ENCODE data around the gene NPAS3.

NPAS3 gene

DNA sequence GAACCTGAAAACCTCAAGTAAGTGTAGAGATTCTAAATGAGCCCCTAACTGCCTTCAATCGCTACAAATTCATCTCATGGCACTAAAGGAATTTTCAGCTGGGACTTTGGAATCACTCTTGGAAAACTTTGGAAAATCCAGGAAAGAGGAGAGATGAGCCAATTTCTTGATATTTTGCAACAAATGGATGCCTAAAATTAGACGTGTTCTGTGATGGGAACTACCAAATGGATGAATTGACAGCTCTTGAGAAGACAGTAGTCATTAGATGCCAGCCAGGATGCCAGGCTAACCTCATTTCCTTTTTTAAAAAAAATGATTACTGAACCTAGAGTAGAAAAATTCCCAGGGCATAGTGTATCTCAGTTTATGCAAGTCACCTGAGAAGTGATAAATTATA lies 78.3 kb downstream of the NPAS3 start:
- DNase-seq = no peak

DNA sequence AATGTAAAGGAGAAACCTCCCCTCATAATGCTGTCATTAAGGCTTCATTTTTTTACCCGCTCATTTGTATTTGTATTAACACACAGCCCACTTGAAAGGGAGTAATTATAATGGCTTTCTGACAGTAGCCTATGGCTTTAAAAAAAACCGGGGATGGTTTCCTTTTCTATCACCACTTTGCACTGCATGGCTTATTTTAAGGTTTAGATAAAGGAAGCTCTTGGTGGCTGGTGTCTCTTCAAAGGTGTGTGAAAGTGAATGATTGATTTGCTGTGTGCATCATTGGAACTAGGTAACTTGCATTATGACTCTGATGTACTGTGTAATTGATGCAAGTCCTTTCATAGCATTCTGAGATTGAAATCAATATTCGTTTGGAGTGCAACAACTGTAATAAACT lies 80.7 kb downstream of the NPAS3 start:
- DNase-seq = no peak

DNA sequence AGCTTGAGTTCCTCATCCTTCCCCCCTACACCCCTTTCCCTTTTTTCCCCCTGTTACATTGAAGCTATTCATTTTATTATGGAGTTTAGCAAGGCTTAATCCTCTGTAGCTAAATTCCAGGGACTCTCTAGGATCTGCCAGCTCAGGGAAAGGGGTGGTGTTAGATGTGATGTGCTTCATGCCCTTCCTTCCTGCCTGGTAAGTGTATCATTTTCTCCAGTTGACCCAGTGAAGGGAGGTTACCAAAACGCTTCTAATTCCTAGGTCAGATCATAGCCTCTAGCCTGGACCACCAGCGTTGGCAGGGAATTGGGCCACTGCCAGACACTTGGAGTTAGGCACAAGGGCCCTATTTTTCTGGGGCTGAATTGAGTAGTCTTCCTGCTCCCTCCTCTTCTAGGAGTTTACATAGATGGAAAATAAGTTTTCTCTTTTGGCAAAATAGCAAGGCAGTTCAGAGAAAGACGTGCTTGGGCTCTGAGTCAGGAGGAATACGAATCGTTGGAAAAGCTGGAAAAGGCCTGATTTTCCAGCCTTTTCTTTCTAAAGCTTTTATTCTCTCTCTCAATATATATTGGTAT lies 88.3 kb downstream of the NPAS3 start:
- no peak for DNase-seq

DNA sequence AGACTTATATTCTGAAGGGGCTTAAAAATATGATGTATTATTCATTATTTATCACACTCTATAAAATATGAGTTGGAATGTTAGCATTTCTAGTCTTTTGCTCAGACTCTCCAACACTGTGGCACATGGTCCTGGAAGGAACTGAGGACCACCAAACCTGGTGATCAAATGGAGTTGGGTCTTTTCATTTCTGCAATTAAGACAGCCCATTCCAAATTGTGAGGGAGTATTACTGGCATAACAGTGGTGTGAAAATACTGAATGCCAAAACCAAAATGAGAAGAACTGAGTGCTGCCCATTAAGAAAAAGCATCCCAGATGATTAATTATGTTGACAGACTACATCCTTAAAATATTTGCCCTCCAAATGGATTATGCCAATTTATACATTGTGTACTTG lies 90.8 kb downstream of the NPAS3 start:
- no peak for DNase-seq

DNA sequence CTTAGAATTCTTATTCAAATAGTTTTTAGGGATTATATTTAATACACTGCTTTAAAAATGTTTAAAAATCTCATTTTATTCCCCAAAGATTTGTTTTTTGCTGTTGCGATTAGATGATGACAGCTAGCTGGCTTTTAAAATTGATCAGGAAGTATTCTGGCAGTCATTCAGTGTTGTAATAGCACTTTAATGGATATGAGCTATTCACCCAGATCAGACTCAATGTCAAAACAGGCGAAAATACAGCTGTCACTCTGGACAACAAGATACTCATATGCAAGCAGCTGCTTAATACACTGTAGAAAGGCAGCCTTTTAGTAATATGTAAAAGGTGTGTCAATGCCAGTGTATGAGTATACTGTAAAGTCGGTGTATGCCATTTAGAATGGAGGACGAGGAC lies 91.7 kb downstream of the NPAS3 start:
- no peak for DNase-seq

DNA sequence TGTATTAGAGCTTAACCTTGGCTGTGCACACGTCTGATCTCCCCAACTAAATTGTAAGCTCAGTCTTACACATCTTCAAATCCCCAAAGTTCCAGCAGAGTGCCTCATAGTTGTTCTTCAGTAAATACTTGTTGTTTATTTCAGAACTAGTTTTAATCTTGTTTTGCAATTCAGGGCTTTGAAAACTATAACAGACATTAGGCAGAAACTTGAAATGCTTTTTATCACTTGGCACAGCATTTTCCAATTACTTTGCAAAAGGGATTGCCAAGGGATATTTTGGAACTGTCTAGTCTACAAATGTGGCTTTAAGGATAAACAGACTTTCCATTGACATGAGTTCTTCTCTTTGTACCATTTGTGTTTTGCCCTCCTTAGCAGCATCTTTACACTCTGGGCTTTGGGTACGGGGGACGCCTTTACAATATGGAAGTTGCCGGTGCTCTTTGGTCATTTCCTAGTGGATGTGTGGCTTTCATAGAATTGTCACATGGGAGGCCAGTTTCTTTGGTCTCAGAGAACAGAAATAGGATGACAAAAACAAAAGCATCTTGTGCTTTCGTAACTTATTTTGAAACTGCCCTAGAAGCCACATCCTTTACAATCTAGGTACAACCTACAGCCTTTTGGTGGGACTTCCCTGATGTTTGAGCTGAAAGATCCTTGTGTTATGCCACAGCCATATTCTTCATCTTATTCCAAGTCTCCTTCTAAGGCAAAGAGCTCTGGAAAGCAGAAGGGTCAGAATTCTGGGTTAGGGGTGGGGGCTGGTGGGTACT lies 96.9 kb downstream of the NPAS3 start:
- no peak for DNase-seq

DNA sequence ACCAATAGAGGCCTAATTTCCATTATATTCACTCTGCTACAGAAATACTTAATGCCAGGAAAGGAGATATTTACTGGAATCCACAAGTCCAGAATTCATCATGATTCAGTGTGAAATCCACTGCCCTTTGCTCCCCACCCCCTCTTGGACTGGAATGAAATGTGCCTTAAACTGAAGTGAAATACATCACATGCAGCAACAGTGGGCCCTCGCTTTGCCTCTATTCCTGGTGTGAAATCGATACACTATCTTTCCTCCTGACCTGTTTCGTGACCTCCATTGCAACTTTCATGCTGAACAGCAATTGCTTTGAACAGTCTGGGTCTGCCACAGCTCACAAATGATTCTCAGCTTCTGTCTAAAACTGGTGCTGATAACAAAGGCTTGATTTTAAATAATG lies 100.6 kb downstream of the NPAS3 start:
- DNase-seq = no peak

DNA sequence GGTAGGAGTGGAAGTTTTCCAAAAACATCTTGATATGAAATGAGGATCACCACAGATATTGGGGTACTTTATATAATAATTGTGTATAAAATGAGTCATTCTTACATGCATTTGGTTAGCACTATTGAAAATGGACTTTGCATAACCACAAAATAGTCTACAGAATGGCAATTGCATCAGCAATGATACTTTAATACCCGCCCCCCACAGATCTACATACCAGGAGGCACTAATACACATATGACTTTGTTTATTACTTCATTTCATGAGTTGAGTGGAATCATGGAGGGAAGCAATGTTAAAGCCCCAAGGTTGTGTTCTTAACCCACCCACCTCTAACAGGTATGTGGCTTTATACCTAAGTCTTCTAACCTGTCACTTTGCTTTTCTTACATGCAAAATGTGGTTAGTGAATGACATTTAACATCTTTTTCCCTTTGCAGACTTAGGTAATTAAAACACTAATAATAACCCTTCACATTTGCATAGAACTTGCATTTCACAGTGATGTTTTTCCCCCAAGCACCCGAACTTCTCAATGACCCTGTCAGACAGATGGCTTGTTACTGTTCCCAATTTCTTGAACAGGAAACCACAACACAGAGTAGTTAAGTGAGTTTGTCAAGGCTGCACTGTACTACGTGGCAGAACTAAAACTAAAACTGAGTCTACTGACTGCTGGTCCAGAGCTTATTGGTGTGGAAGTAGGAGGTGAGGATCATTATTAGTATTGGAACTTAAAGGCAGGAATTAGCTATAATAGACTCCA lies 101.9 kb downstream of the NPAS3 start:
- no peak for DNase-seq

DNA sequence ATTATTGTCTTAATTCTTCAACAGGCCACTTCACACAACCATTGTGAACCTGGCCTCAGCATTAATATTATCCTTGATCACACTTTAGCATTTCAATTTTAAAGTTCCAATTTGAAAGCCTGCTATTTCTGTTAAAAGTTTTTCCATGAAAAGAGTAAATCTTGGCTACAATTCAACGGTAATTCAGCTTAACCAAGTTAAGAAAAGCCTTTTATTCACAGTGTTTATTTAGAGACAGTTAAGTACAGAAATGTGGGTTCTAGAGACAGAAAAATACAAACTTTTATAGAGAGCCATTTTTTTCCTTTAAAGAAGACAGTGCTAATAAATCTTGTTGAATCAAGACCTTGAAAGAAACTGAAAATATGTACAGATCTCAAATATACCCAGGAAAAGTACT lies 103.9 kb downstream of the NPAS3 start:
- DNase-seq = no peak

DNA sequence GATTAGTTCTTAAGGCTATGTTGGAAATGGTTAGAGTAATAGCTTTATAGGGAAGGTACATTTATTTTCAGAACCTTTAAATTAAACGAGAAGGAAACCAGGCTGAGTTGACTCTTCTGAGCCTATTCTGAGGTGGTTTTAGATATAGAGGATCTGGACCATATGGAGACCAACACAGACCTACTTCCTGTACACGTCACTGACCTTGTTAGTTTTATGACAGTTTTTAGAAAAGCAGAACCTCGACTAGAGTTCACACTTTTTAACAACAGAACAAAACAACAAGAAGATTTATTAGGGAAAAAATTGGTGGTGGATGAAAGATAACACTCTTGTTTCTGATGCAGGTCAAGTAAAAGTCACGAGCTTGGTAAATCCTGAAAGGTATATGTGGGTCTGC lies 107.1 kb downstream of the NPAS3 start:
- no peak for DNase-seq

DNA sequence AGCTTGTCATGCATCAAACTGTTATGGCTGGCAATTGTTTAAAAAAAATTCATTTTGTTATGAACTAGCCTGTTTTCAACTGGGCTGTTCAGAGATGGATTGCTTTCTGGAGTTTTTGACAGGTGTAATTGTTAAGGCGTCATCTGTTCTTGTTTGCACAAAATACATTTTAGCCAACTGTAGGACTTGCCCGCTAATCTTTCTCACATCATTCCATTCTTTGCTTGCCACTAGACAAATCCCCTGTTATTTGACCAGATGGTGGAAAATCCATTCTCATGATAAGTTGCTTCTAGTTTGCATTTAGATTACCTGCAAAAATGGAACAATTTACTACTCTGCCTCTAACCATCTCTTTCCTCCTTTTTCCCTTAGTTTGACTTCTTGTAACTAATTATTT lies 114.3 kb downstream of the NPAS3 start:
- no peak for DNase-seq

DNA sequence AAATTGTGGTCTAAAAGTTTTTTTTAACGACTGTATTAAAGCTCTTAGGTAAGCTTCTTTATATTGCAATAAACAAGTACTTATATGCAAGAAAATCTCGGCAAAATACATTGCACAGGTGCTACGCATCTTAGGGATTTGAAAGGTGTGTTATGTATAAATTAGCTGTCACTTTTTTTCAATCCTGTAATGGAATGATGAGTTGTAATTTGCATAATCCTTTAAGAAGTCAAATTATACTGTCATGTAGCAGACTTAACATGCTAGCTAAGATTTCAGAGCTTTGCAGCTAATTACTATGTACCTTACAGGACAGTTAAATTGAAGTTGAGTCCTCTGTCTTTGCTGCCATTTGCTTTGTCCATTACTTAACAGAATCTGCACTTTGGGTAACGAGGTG lies 117.5 kb downstream of the NPAS3 start:
- DNase-seq = no peak

DNA sequence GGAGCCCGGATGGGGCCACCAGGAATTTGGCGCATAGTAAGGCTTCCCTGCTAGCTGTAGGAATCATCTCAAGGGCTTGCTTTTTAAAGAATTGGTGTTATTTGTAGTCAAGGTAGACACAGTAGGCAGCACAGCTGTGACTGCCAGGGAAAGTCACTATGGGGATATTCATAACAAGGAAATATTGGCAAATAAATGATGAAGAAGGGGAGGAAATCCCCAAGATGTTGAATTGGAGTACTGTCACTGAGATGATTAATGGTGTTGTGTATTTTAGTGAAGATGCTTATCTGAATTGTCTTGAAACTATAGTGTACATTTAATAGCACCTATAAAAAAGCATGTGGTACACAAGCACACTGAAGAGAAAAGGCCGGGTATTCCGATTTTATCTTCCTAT lies 118.9 kb downstream of the NPAS3 start:
- DNase-seq = no peak

DNA sequence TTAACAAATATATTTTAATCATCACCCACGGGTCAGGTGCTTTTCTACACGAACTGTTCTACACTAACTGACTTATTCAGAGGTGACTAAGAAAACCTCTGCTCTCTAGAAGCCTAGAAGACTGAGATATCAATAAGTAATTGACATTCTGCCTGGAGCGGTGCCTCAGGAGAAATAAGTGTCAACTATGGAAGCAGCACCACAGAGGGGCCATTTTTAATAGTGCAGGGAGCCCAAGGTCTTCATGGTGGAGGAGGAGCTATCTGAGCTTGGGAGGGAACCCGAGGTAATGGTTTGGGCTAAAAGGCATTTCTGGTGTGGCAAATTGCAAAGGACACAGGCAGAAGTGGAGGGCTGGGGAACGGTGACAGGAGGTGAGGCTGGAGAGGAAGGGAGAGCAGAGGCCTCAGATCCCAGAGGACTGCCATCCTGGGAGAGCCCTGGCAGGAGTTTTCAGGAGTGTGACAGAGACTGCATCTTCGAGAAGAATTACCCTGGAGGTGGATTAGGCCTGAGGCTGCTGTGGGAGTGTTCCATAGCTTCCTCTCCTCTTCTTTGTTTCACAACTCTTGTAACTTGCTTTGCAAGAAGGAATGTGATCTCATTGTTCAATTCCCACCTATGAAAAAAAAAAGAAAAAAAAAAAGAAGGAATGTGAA lies 123.1 kb downstream of the NPAS3 start:
- no peak for DNase-seq

DNA sequence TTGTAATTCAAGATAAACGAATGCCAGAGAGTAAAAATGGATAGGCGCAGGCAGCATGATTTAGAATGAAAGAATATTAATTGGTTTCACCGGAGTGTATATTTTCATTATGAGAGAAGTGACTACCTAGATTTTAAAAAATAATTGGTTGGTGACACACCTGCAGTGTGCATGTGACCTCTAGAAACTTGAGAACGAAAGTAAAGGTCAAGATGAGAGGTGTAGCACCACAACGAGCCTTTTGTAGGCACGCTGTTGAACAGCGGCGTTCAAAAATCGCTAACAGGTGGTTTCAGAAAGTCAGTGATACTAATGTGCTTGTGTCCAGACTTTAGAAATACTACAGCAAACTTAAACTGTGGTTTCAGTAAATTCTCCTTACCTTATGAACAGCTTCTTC lies 123.8 kb downstream of the NPAS3 start:
- no peak for DNase-seq

DNA sequence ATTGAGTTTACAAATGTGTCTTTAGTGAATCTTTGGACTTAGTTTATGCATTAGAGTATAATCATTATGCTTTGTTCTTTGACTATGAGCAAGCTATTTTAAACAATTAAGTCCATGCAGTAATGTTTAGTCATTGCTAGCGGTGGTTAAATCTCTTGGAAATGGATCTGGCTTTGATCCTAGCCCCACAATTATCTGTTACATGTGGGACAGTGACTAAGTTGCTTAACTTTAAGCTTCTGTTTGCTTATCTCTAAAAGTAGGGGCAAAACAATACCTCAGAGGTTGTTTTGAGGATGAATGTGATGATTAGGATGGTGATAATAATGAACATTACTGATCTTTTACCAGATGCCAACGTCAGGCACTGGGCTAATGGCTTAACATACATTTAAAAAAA lies 124.2 kb downstream of the NPAS3 start:
- DNase-seq = no peak

DNA sequence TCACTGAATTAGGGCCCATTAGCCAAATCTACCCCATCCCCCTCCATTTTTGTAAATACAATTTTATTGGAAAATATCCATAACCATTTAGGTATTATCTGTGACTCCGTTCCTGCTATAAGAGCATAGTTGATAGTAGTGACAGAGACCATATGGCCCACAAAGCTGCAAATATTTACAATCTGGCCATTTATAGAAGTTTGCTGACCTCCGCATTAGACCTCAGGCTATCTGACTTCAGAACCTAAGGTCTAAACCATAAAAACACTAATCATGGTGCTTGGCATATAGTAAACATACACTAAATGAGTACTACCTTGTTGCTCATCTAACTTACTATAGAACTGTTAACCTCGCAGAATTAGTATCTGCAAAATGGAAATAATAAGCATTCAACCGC lies 124.8 kb downstream of the NPAS3 start:
- no peak for DNase-seq

DNA sequence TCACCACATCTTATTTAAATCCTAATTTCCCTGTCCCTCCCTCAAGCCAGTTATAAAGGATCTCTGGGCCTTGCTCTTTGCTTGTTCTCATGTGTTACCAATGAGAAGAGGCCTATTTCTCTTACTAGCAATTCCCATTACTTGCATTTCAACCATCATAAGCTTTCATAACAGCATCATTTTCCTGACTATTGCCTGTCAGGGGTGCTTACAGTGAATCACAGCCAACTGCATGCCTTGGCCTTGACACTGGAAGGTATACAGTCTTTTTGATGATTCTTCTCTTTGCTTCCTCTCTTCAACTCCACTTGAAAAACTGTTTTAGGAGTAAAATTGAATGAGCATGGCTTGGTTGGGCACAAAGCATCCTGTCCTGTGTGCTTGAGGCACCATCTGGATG lies 127.0 kb downstream of the NPAS3 start:
- DNase-seq = no peak

DNA sequence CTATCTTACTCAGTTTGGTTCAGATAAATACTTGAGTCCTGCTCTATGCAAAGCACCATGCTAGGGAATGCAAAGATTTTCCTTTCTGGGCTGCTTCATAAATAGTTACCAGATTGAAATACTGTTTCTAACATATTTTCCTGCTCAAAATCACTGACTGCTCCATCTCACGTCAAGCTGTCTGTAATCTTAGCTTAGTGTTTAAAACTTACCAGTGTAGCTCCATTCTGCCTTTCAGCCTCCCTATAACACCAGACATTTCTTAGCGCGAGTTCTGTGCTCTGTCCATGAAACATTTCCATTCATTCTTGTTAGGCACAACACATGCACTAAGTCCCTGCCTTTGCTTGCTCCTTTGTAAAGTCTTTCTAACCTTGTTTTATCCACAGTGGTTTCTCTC lies 129.4 kb downstream of the NPAS3 start:
- DNase-seq = no peak

DNA sequence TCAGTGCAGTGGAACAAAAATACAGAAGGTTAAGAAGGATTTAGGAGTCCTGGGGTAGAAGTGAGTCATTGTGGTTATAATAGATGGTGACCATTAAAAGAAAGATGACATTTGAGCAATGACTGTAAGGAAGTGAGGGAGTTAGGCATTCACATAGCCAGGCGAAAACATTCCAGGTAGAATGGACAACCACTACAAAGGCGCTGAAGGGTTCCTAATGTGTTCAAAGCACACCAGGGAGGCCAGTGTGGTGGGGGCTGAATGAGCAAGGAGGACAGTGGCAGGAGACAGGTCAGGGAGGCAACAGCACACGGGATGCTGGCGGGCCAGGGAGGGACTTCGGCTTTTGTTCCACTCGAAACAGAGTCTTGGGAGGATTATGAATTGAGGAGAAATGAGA lies 129.9 kb downstream of the NPAS3 start:
- DNase-seq = no peak

DNA sequence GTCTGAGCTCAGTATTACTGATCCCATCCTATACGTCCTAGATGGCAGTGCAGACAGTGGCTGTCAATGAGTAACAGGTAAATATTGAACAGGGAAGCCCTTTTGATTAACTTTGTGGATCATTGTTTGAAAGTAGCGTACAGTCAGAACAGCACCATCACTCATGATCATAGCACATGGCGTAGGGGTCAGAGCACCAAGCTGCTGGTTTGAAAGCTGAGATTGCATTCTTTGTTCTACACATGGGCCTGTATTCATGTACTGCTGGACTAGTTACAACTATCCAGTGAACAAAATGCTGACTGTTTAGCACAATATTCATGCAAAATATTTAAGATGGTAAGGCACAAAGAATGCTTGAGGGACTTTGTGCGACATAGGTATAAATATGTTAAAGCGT lies 131.8 kb downstream of the NPAS3 start:
- DNase-seq = no peak

DNA sequence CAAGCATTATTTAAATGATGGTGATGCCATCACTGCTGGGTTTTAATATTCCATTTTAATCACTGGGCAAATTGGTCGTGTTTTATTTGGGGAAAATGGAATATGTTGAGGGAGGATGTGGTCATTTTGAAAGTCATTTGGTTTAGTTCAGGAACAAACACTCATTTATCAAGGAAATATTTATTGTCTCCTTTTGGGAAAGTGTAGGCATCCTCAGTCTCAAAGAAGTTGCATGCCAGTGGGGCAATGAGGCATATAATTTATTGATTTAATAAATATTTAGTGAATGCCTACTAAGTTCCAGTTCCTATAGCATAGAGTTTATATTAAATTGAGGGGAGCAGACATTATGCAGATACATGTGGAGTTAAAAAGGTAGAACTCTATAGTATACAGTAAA lies 134.3 kb downstream of the NPAS3 start:
- DNase-seq = no peak

DNA sequence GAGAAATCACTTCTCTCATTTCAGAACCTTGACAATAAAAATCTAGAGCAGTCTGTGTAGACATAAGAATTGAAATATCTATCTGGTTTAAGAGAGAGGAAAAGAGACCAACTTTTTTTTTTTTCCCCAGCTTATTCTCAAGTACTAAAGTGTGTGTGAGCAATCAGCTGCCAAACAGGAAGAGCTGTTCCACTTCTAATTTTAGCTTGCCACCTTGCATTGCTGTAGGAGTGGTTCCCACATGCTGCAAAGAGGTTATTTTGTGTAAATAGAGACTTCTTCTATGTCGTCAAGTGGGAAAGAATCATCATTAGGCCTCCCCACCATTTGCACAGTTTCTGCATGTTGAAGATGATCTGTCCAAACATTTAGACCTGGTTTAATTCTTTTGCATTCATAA lies 142.6 kb downstream of the NPAS3 start:
- DNase-seq = no peak

DNA sequence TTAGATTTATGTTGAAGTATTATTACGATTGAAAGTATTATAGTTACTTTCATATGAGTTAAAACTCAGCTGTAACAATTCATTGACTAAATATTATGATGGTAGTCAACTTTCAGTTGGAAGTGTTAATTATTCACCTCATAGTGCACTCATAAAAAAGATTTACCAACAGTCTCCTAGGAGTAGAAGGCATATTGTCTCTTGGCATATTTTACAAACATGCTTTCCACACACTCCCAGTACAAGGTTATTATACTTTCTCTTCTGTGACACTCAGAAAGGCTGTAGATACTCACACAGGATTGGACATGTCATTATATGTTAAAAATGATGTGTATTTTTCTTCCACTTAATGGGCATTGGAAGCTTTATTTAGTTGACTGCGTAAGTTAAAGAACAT lies 147.1 kb downstream of the NPAS3 start:
- DNase-seq = no peak
